B cell (primary cell): ENCODE measurements around the gene SLC25A4. TPM values are rescaled to one million over a fixed set of nuclear protein-coding genes. Genes with fewer than 3 reads are reported as not detected.

Experiments used
- ATAC-seq: fragments of 200-7000 bp; cut with Tn5 transposase; one replicate; pipeline ENCODE4 v1.10.0; 2021; ENCODE audit warnings: low read depth, mild to moderate bottlenecking, moderate number of reproducible peaks, moderate library complexity
- CTCF ChIA-PET: fragments of 350-600 bp; sonication (Branson Sonifier 250); formaldehyde crosslinking; loops from one replicate; lab custom pipeline; 2021; ENCODE audit warnings: antibody characterized with exemption, inconsistent platforms; lab: Charles Lee
- POLR2A ChIA-PET: fragments of 350-600 bp; sonication (Branson Sonifier 250); formaldehyde crosslinking; loops from one replicate; lab custom pipeline; 2021; ENCODE audit warnings: antibody characterized with exemption; lab: Charles Lee
- DNase-seq: peaks from one replicate; pipeline ENCODE4 v3.0.0; 2013
- H2AFZ ChIP-seq: 2 replicates; pipeline ENCODE4 v1.6.1; 2012; ENCODE audit warnings: mild to moderate bottlenecking, low read depth, low read length; ENCODE audit not compliant: insufficient read depth, poor library complexity, severe bottlenecking
- H3K27ac ChIP-seq, 2 donors: 1 replicate in 1 of 2; 2 replicates in 1 of 2; pipeline ENCODE4 v1.5.1; 2012 to 2013; ENCODE audit warnings: low read length in 2 of 2, mild to moderate bottlenecking in 2 of 2, moderate library complexity in 1 of 2
- H3K27me3 ChIP-seq, 4 experiments: fragments of 200-600 bp in 1 of 4; sonication (generic) in 1 of 4; replicated peaks in 1 of 4; 1 replicate in 2 of 4; 2 replicates in 2 of 4; pipeline versions ENCODE4 v1.6.1 to v1.7.0; 2013 to 2016; ENCODE audit warnings: low read length in 3 of 4, mild to moderate bottlenecking in 2 of 4, mixed read lengths in 1 of 4, moderate library complexity in 1 of 4; ENCODE audit not compliant: insufficient read depth in 4 of 4, control insufficient read depth in 3 of 4; ENCODE audit errors: control extremely low read depth in 1 of 4
- H3K36me3 ChIP-seq, 2 experiments: replicated peaks in 1 of 2; 1 replicate in 1 of 2; 2 replicates in 1 of 2; pipeline versions ENCODE4 v1.6.1 to v1.7.1; 2013; ENCODE audit warnings: low read length in 1 of 2; ENCODE audit not compliant: insufficient read depth in 2 of 2, control insufficient read depth in 1 of 2; ENCODE audit errors: control extremely low read depth in 1 of 2, extremely low read depth in 1 of 2
- H3K4me1 ChIP-seq, 2 donors: fragments of 200-600 bp in 1 of 2; sonication (generic) in 1 of 2; 1 replicate in 1 of 2; 2 replicates in 1 of 2; pipeline versions ENCODE4 v1.5.1 to v1.6.1; 2013 to 2017; ENCODE audit warnings: low read length in 2 of 2; ENCODE audit not compliant: control insufficient read depth in 2 of 2, insufficient read depth in 2 of 2
- H3K4me2 ChIP-seq: replicated peaks from 2 replicates; pipeline ENCODE3; 2012; ENCODE audit warnings: mild to moderate bottlenecking, low read depth, low read length; ENCODE audit not compliant: poor library complexity, severe bottlenecking
- H3K4me3 ChIP-seq, 5 experiments: fragments of 200-600 bp in 1 of 5; sonication (generic) in 1 of 5; 1 replicate in 3 of 5; 2 replicates in 2 of 5; pipeline versions ENCODE4 v1.5.1 to v1.7.0; 2011 to 2016; ENCODE audit warnings: low read length in 4 of 5, mild to moderate bottlenecking in 4 of 5, low read depth in 2 of 5, control low read depth in 1 of 5, moderate library complexity in 1 of 5; ENCODE audit not compliant: insufficient read depth in 1 of 5; ENCODE audit errors: control extremely low read depth in 1 of 5, extremely low read depth in 1 of 5
- H3K79me2 ChIP-seq: fragments of 200-600 bp; sonication (generic); one replicate; pipeline ENCODE4 v1.6.0; 2016; ENCODE audit warnings: low read length; ENCODE audit not compliant: control insufficient read depth, insufficient read depth
- H3K9ac ChIP-seq: fragments of 200-600 bp; sonication (generic); 2 replicates; pipeline ENCODE4 v1.6.1; 2017; ENCODE audit warnings: mild to moderate bottlenecking, low read length, moderate library complexity
- H3K9me3 ChIP-seq, 3 donors: one replicate each; pipeline versions ENCODE4 v1.6.1 to v1.7.1; 2013; ENCODE audit warnings: low read length in 2 of 3; ENCODE audit not compliant: control insufficient read depth in 2 of 3, insufficient read depth in 1 of 3; ENCODE audit errors: control extremely low read depth in 1 of 3
- H4K20me1 ChIP-seq: 2 replicates; pipeline ENCODE4 v1.6.0; 2012; ENCODE audit warnings: mild to moderate bottlenecking, low read length; ENCODE audit not compliant: insufficient read depth, control insufficient read depth, poor library complexity, severe bottlenecking
- H3K27ac Mint-ChIP-seq: one replicate; pipeline ENCODE4 v1.8.0; 2021; ENCODE audit warnings: mixed read lengths
- H3K27me3 Mint-ChIP-seq: one replicate; pipeline ENCODE4 v1.8.0; 2021; ENCODE audit warnings: mixed read lengths
- H3K4me1 Mint-ChIP-seq: one replicate; pipeline ENCODE4 v1.8.0; 2021; ENCODE audit warnings: mixed read lengths
- H3K4me3 Mint-ChIP-seq: one replicate; pipeline ENCODE4 v1.8.0; 2021; ENCODE audit warnings: mixed read lengths
- H3K9me3 Mint-ChIP-seq: one replicate; pipeline ENCODE4 v1.8.0; 2022; ENCODE audit warnings: mixed read lengths; ENCODE audit not compliant: insufficient read depth
- CTCF ChIP-seq: fragments of 200-600 bp; IDR thresholded peaks from one replicate; pipeline ENCODE4 v1.8.0; 2022; ENCODE audit warnings: antibody characterized with exemption, mild to moderate bottlenecking
- EZH2 ChIP-seq: IDR thresholded peaks from 2 replicates; pipeline ENCODE4 v1.6.1; 2012; ENCODE audit warnings: borderline replicate concordance, low read depth, mild to moderate bottlenecking, moderate library complexity, low read length; ENCODE audit not compliant: insufficient read depth, poor library complexity, severe bottlenecking
- WGBS: methylation state at CpG from one replicate; pipeline ENCODE4 v1.1.5; 2013; ENCODE audit warnings: missing lambda C conversion rate; ENCODE audit not compliant: insufficient coverage; 5-methylcytosine and 5-hydroxymethylcytosine counted together
- intact Hi-C: fragments of 100-400 bp; cut with micrococcal nuclease; formaldehyde crosslinking; loops from one replicate; pipeline ENCODE4 v1.10.0; 2022
- polyA plus RNA-seq: library from polyadenylated mRNA; depleted of rRNA; stranded (reverse); fragments of >200 nt; gene quantifications from 2 replicates; pipeline ENCODE4 v1.2.3, GENCODE V29; 2012
- total RNA-seq, 2 donors: library from RNA; stranded (reverse); fragments of 120-200 nt in 1 of 2; gene quantifications; 1 replicate in 1 of 2; 2 replicates in 1 of 2; pipeline versions ENCODE4 v1.2.3 to v1.2.4, GENCODE V29; 2013 to 2022

Gene SLC25A4
- total and polyA plus RNA-seq, 2 donors (not counting 1 experiment from before 2014, with no cell fraction given) = 7.3 to 11.7 TPM

GRCh38 chr4:185109736-185110135 lies 33.3 kb upstream of the SLC25A4 start:
- H3K27ac ChIP-seq = no peak overlapping the region
- ChIA-PET POLR2A (no interaction called here), CTCF (no interaction called here)
- no peak overlapping the region for H3K4me3 ChIP-seq
- H3K4me2 ChIP-seq = no peak overlapping the region
- DNase-seq = no peak
- no peaks in the 10 kb centered on the region for H3K4me1 Mint-ChIP-seq
- no peak overlapping the region for H2AFZ ChIP-seq
- H3K79me2 ChIP-seq = no peaks in the 10 kb centered on the region
- H3K27me3 Mint-ChIP-seq = peaks cover 19% of the 10 kb centered on the region
- no peak for ATAC-seq
- H3K4me1 ChIP-seq = no peaks in the 10 kb centered on the region
- H3K9ac ChIP-seq = no peak overlapping the region
- H3K4me3 Mint-ChIP-seq = no peak overlapping the region
- TF ChIP-seq EZH2 (no peak), CTCF (no peak)
- H3K9me3 ChIP-seq = no peaks in the 10 kb centered on the region
- no peaks in the 10 kb centered on the region for H3K36me3 ChIP-seq
- H4K20me1 ChIP-seq = no peaks in the 10 kb centered on the region
- H3K27ac Mint-ChIP-seq = no peak overlapping the region
- intact Hi-C loops = no loop called here
- H3K27me3 ChIP-seq = no peaks in the 10 kb centered on the region
- no peaks in the 10 kb centered on the region for H3K9me3 Mint-ChIP-seq

- peaks cover 19% of the 10 kb centered on the region for H3K27me3 Mint-ChIP-seq
- intact Hi-C loops = no loop called here
- ATAC-seq = no peak
Measured at GRCh38 chr4:185110375-185110823, 32.7 kb upstream of the SLC25A4 start.

More at GRCh38 chr4:185110375-185110823, 32.7 kb upstream of the SLC25A4 start:
- Histone ChIP-seq H3K4me1 (no peaks in the 10 kb centered on the region), H3K36me3 (no peaks in the 10 kb centered on the region), H3K9me3 (no peaks in the 10 kb centered on the region), H3K9ac (no peak overlapping the region), H2AFZ (no peak overlapping the region), H3K4me3 (no peak overlapping the region), H3K79me2 (no peaks in the 10 kb centered on the region), H3K4me2 (no peak overlapping the region), H3K27ac (no peak overlapping the region), H4K20me1 (no peaks in the 10 kb centered on the region), H3K27me3 (no peaks in the 10 kb centered on the region)
- Mint-ChIP-seq H3K27ac (no peak overlapping the region), H3K4me1 (no peaks in the 10 kb centered on the region), H3K9me3 (no peaks in the 10 kb centered on the region), H3K4me3 (no peak overlapping the region)
- ChIA-PET CTCF (no interaction called here), POLR2A (no interaction called here)
- DNase-seq = no peak
- TF ChIP-seq CTCF (no peak), EZH2 (no peak)
- 88% methylated on average over 6 of the region's 11 CpGs for WGBS
